ENCODE data around the gene SGCD. TPM values are rescaled to one million over a fixed set of nuclear protein-coding genes. Genes with fewer than 3 reads are reported as not detected.

SGCD gene
- polyA plus RNA-seq, 1 of the 3 experiments (the other 2 are of a cell fraction), result 0.87 TPM

DNA sequence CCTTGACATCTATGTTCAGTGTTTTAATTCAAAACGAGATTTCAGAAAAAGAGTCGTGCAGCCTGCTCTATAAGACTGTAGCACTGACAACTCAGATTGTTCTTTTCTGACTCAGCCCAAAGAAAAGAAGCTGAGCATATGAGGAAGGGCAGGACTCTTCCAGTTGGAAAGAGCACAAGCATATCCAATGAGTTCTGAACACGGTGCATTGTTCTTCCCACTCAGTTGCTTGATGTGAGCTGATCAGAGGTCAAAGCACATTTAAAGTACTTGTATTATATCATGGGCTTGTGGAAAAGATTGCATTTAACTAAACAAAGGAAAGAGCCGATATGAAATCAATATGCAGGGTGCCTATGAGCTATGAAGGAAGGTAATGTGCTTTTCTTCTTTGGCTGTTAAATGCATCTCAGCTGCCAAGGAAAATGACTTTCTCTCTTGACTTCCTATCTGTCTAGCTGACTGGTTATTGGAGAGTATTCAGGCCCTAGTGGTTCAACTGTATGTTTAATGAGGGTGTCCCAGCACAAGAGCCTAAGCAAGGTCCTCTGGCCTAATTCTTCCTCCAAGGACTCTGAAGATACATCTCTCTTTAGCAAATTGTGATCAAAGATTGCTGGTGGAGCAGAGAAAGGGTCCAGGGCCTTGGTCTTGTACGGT lies 296.5 kb downstream of the SGCD start (continued):
- TF ChIP-seq SMC3 (IDR thresholded peaks at IDR 0.05; ENCODE audit: low read depth, low read length) (no peak), TEAD4 (IDR thresholded peaks at IDR 0.05; ENCODE audit: borderline replicate concordance, insufficient read depth) (no peak), EZH2phosphoT487 (IDR thresholded peaks at IDR 0.05; ENCODE audit: borderline replicate concordance, low read depth) (no peak), TAF1 (IDR thresholded peaks at IDR 0.05; ENCODE audit: borderline replicate concordance, low read depth, low read length) (no peak), GATA2 (CRISPR knock-in tag; IDR thresholded peaks at IDR 0.05) (no peak), USF2 (IDR thresholded peaks at IDR 0.05; ENCODE audit: borderline replicate concordance, low read depth, low read length) (no peak), RFX5 (IDR thresholded peaks at IDR 0.05; ENCODE audit: low read length) (no peak)

DNA sequence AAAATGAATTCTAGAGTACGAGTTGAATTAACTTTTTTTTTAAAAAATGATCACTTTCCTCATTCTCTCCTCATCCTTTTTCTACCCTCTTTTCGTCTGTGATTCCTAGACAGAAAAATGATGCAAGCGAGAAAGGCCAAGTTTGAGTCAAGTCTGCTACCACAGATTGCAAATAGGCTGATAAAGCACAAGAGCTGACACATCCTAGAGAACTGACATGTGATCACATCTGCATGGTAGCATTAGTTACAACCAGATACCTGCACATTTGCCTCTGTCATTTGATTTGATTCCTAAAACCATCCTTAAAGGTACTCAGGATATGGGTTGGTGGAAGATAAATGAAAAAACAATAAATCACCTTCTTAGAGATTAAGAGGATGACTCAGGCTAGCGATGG lies 297.7 kb downstream of the SGCD start:
- TF ChIP-seq RFX5 (IDR thresholded peaks at IDR 0.05; ENCODE audit: low read length) (no peak), RXRA (IDR thresholded peaks at IDR 0.05; ENCODE audit: borderline replicate concordance, low read depth) (no peak), FOXJ3 (CRISPR knock-in tag; IDR thresholded peaks at IDR 0.05) (no peak)
- Histone ChIP-seq H3K79me2 (ENCODE audit: insufficient read depth) (no peaks in the 10 kb centered on the region), H3K36me3 (replicated peaks in 1 of 2; ENCODE audit: control insufficient read depth in 1 of 2, insufficient read depth in 2 of 2, low read length in 1 of 2) (no peaks in the 10 kb centered on the region), H3F3A (replicated peaks; ENCODE audit: insufficient read depth) (no peaks in the 10 kb centered on the region), H3K9me2 (no peaks in the 10 kb centered on the region), H2AFZ (ENCODE audit: low read depth) (no peak overlapping the region), H3K4me3 (ENCODE audit: low read depth in 2 of 2, low read length in 1 of 2) (no peak overlapping the region), H4K20me1 (ENCODE audit: insufficient read depth) (no peaks in the 10 kb centered on the region), H3K9ac (no peak overlapping the region), H3K9me3 (no peaks in the 10 kb centered on the region), H3K27me3 (ENCODE audit: insufficient read depth) (no peaks in the 10 kb centered on the region), H3K27ac (ENCODE audit: low read depth in 2 of 2, low read length in 1 of 2) (no peak overlapping the region), H3K4me2 (no peak overlapping the region), H3K4me1 (ENCODE audit: control insufficient read depth in 1 of 2, insufficient read depth in 2 of 2, low read depth in 1 of 2, low read length in 1 of 2) (no peaks in the 10 kb centered on the region)
- 38% methylated on average over 4 of the region's 4 CpGs for WGBS (ENCODE audit: low lambda C conversion rate)
- POLR2A ChIA-PET, result no interaction called here
- no peak for DNase-seq
- CTCF ChIA-PET, result no interaction called here

GRCh38 chr5:156628421-156628820 lies 301.5 kb downstream of the SGCD start:
- CTCF ChIA-PET, result no interaction called here
- no peaks in the 10 kb centered on the region for H3F3A ChIP-seq (replicated peaks; ENCODE audit: insufficient read depth)
- no peak overlapping the region for H3K4me3 ChIP-seq (ENCODE audit: low read depth in 2 of 2, low read length in 1 of 2)
- H3K4me2 ChIP-seq, result no peak overlapping the region
- no peaks in the 10 kb centered on the region for H3K4me1 ChIP-seq (ENCODE audit: control insufficient read depth in 1 of 2, insufficient read depth in 2 of 2, low read depth in 1 of 2, low read length in 1 of 2)
- H3K9me3 ChIP-seq, result no peaks in the 10 kb centered on the region
- H3K9me2 ChIP-seq, result no peaks in the 10 kb centered on the region
- H3K36me3 ChIP-seq (replicated peaks in 1 of 2; ENCODE audit: control insufficient read depth in 1 of 2, insufficient read depth in 2 of 2, low read length in 1 of 2), result no peaks in the 10 kb centered on the region
- POLR2A ChIA-PET, result no interaction called here
- DNase-seq, result no peak
- no peaks in the 10 kb centered on the region for H3K79me2 ChIP-seq (ENCODE audit: insufficient read depth)
- no peak overlapping the region for H2AFZ ChIP-seq (ENCODE audit: low read depth)
- H4K20me1 ChIP-seq (ENCODE audit: insufficient read depth), result no peaks in the 10 kb centered on the region
- no peak for TF ChIP-seq GABPA (IDR thresholded peaks at IDR 0.05; ENCODE audit: low read depth)
- TF ChIP-seq ELF1 (IDR thresholded peaks at IDR 0.05), result no peak
- no peak for TF ChIP-seq RFX5 (IDR thresholded peaks at IDR 0.05; ENCODE audit: low read length)
- H3K27ac ChIP-seq (ENCODE audit: low read depth in 2 of 2, low read length in 1 of 2), result no peak overlapping the region
- no peaks in the 10 kb centered on the region for H3K27me3 ChIP-seq (ENCODE audit: insufficient read depth)
- H3K9ac ChIP-seq, result no peak overlapping the region

All from SK-N-SH (cell line).